K562 (cell line): ENCODE data around the gene CDS1. TPM values are rescaled to one million over a fixed set of nuclear protein-coding genes. Genes with fewer than 3 reads are reported as not detected.

ENCODE experiments used
- CHD4 ChIP-seq: fragments of 200-600 bp; sonication (generic); IDR thresholded peaks from 3 replicates; pipeline ENCODE4 v1.6.1; 2012; ENCODE audit warnings: low read depth, mild to moderate bottlenecking, mixed read lengths, low read length, inconsistent platforms; ENCODE audit not compliant: insufficient read depth, insufficient replicate concordance, poor library complexity, severe bottlenecking
- CREB1 ChIP-seq, 2 experiments: sonication (generic) in 1 of 2; formaldehyde crosslinking in 1 of 2; IDR thresholded peaks; 2 replicates each; pipeline versions ENCODE4 v1.6.1 to v1.8.0; 2012 to 2022; ENCODE audit warnings: inconsistent platforms in 1 of 2, mild to moderate bottlenecking in 1 of 2, missing genetic modification reagents in 1 of 2, moderate library complexity in 1 of 2
- CXXC5 ChIP-seq: fragments of 250-450 bp; sonication (Bioruptor Pico); IDR thresholded peaks from 2 replicates; pipeline ENCODE4 v1.8.0; 2022; ENCODE audit warnings: inconsistent platforms, mild to moderate bottlenecking, moderate library complexity
- HEY1 ChIP-seq: fragments of 250-450 bp; sonication (Bioruptor Pico); IDR thresholded peaks from 2 replicates; pipeline ENCODE4 v1.5.0; 2020; ENCODE audit warnings: mild to moderate bottlenecking, moderate library complexity, borderline replicate concordance
- JUNB ChIP-seq: fragments of 450-650 bp; formaldehyde crosslinking; conservative IDR thresholded peaks from 2 replicates; pipeline ENCODE4 v1.4.0; 2020; ENCODE audit warnings: mild to moderate bottlenecking
- MTA2 ChIP-seq: fragments of 450-650 bp; IDR thresholded peaks from 2 replicates; pipeline ENCODE4 v1.6.1; 2016; ENCODE audit warnings: low read depth
- MYC ChIP-seq, 2 experiments: fragments of 250-450 bp in 1 of 2; sonication (Bioruptor Pico) in 1 of 2; IDR thresholded peaks; 2 replicates each; pipeline versions ENCODE4 v1.5.1 to v1.6.1; 2012 to 2021; ENCODE audit warnings: low read depth in 2 of 2, borderline replicate concordance in 1 of 2, improper control_type of control experiment in 1 of 2, low read length in 1 of 2, mild to moderate bottlenecking in 1 of 2, moderate library complexity in 1 of 2
- NELFE ChIP-seq: IDR thresholded peaks from 2 replicates; pipeline ENCODE4 v1.6.1; 2011; ENCODE audit warnings: mild to moderate bottlenecking; ENCODE audit not compliant: insufficient read depth, insufficient read length
- NFE2L1 ChIP-seq: fragments of 450-650 bp; IDR thresholded peaks from 2 replicates; pipeline ENCODE4 v1.6.1; 2016; ENCODE audit warnings: missing genetic modification characterization, low read depth, mild to moderate bottlenecking, missing compliant biosample characterization, moderate library complexity, borderline replicate concordance
- NFYB ChIP-seq: IDR thresholded peaks from 2 replicates; pipeline ENCODE4 v1.6.1; 2011; ENCODE audit warnings: mild to moderate bottlenecking, moderate library complexity; ENCODE audit not compliant: insufficient read length; ENCODE audit errors: extremely low read depth
- NUFIP1 ChIP-seq: fragments of 450-650 bp; IDR thresholded peaks from 2 replicates; pipeline ENCODE4 v1.6.1; 2018; ENCODE audit not compliant: partially characterized antibody
- POLR3A ChIP-seq: IDR thresholded peaks from 2 replicates; pipeline ENCODE4 v1.6.1; 2011; ENCODE audit warnings: borderline replicate concordance, mild to moderate bottlenecking, moderate library complexity; ENCODE audit not compliant: insufficient read length, insufficient read depth; ENCODE audit errors: extremely low read depth
- SAP30 ChIP-seq: fragments of 200-600 bp; sonication (generic); IDR thresholded peaks from 2 replicates; pipeline ENCODE4 v1.6.1; 2012; ENCODE audit warnings: borderline replicate concordance, low read depth, mild to moderate bottlenecking, moderate library complexity, low read length, control low read depth, inconsistent platforms; ENCODE audit not compliant: insufficient read depth, poor library complexity, severe bottlenecking
- SPI1 ChIP-seq: IDR thresholded peaks from 2 replicates; pipeline ENCODE4 v1.6.1; 2011; ENCODE audit warnings: low read depth, low read length, control low read depth, borderline replicate concordance
- TRIM24 ChIP-seq, 2 experiments: fragments of 450-650 bp; IDR thresholded peaks; 2 replicates each; pipeline ENCODE4 v1.6.1; 2016
- U2AF2 ChIP-seq: fragments of 200-400 bp; formaldehyde crosslinking; optimal IDR thresholded peaks from 2 replicates; pipeline ENCODE3; 2017; ENCODE audit warnings: low read depth, mild to moderate bottlenecking, low read length
- ZC3H11A ChIP-seq: IDR thresholded peaks from 2 replicates; pipeline ENCODE4 v1.6.1; 2012; ENCODE audit warnings: low read depth, low read length, improper control_type of control experiment
- ZFP36 ChIP-seq: fragments of 150-350 bp; IDR thresholded peaks from 2 replicates; pipeline ENCODE4 v1.6.1; 2018; ENCODE audit warnings: low read length, low read depth; ENCODE audit not compliant: partially characterized antibody
- ZNF507 ChIP-seq: conservative IDR thresholded peaks from 2 replicates; pipeline ENCODE4 v1.6.1; 2017; ENCODE audit warnings: missing genetic modification characterization, missing compliant biosample characterization
- ZNF780A ChIP-seq: fragments of 250-450 bp; sonication (Bioruptor Pico); IDR thresholded peaks from 2 replicates; pipeline ENCODE4 v1.5.0; 2021; ENCODE audit warnings: mild to moderate bottlenecking
- ZNF830 ChIP-seq: fragments of 250-450 bp; sonication (Bioruptor Pico); IDR thresholded peaks from 2 replicates; pipeline ENCODE4 v1.5.0; 2021; ENCODE audit warnings: mild to moderate bottlenecking
- polyA plus RNA-seq, 8 experiments: library from polyadenylated mRNA; depleted of rRNA in 4 of 8; stranded (reverse) in 5 of 8; unstranded in 3 of 8; fragments of >200 nt; fragmentation: Nextera tagmentation in 2 of 8; fragmentation: Illumina TruSeq in 1 of 8; extraction: Ambion mirVana in 2 of 8; extraction: Trizol in 1 of 8; gene quantifications; 2 replicates each; pipeline versions ENCODE4 v1.2.1 to v1.2.3, GENCODE V29; 2011 to 2014; ENCODE audit warnings: inconsistent platforms in 1 of 8, missing spikeins in 1 of 8
- total RNA-seq, 7 experiments: library from RNA; depleted of rRNA in 6 of 7; stranded (reverse); fragments of >200 nt in 6 of 7; fragmentation: Illumina TruSeq in 2 of 7; extraction: Trizol in 2 of 7; gene quantifications; 2 replicates each; pipeline versions ENCODE4 v1.2.1 to v1.2.3, GENCODE V29; 2011 to 2021; ENCODE audit warnings: low replicate concordance in 1 of 7
- TF ChIP-seq, protein P1 (sequence below): fragments of 250-450 bp; sonication (Bioruptor Pico); IDR thresholded peaks from 2 replicates; pipeline ENCODE4 v1.5.0; 2020; ENCODE audit warnings: mild to moderate bottlenecking
- TF ChIP-seq, protein P2 (sequence below): fragments of 450-650 bp; formaldehyde crosslinking; IDR thresholded peaks from 2 replicates; pipeline ENCODE4 v1.4.0; 2020; ENCODE audit warnings: mild to moderate bottlenecking
- TF ChIP-seq, protein P3 (sequence below), 2 experiments: IDR thresholded peaks; 2 replicates each; pipeline ENCODE4 v1.6.1; 2011; ENCODE audit warnings: borderline replicate concordance in 1 of 2, control low read depth in 1 of 2, low read depth in 1 of 2, low read length in 1 of 2, mild to moderate bottlenecking in 1 of 2, mixed read lengths in 1 of 2, moderate library complexity in 1 of 2; ENCODE audit not compliant: insufficient read depth in 1 of 2, insufficient read length in 1 of 2, poor library complexity in 1 of 2, severe bottlenecking in 1 of 2; ENCODE audit errors: extremely low read depth in 1 of 2

The CDS1 gene
- total and polyA plus RNA-seq, 9 of the 15 experiments (the other 6 are each of a cell fraction or from before 2014, with no cell fraction given), result 0.04 to 0.42 (median 0.15) TPM

DNA sequence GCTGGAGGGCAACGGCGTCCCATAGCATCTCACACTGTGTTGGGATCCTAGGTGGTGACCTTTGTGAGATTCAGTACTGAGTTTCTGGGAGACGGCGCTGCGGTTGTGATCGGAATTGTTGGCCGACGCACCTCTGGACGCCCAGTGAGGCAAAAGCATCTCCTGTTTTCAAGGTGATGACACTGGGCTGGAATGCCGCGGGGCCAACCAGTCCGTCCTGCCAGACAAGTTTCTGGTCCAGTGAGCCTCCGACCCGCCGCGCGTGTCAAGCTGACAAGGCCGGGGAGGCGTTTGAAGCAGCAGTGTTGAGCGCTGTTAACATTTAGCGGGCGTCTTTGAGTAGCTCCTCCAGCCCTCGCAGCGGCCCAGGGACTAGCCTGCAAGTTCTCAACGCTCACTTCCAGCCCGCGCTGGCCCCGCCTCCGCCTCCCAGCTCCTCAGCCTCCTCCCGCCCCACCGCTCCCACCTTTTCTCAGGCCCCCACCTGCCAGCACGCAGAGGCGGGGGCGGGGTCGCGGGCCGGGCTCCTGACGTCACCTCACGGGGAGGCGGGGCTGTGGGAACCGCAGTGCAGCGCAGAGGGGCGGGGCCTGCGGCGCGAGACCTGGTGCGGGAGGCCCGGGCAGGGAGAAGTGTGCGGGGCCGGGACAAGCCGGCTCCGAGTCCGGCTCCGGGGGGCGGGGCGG lies 482 bp upstream of the CDS1 start (continued):
- TF ChIP-seq MYC (IDR thresholded peaks at IDR 0.05; ENCODE audit: low read depth, low read length) (no peak), MYC (CRISPR knock-in tag; IDR thresholded peaks at IDR 0.05; ENCODE audit: borderline replicate concordance, low read depth) (no peak), CREB1 (IDR thresholded peaks at IDR 0.05) (peak; percentile 84), CREB1 (CRISPR knock-in tag; IDR thresholded peaks at IDR 0.05) (peak; percentile 90), ZFP36 (no peak), NELFE (no peak), HEY1 (CRISPR knock-in tag) (no peak), MTA2 (no peak), ZNF507 (no peak), ZNF830 (no peak), TRIM24 (IDR thresholded peaks at IDR 0.05) (no peak), SPI1 (no peak), CHD4 (no peak), SAP30 (no peak), POLR3A (no peak), U2AF2 (no peak), NUFIP1 (no peak), NFYB (no peak), ZNF780A (CRISPR knock-in tag) (no peak), NFE2L1 (tag) (no peak), ZC3H11A (no peak), JUNB (CRISPR knock-in tag) (0 out of 2 replicates have a peak, but pooled peaks have one; percentile 6), CXXC5 (peak; percentile 60; the same call in 1 of the 2 replicates)
- TF ChIP-seq, protein P1, sequence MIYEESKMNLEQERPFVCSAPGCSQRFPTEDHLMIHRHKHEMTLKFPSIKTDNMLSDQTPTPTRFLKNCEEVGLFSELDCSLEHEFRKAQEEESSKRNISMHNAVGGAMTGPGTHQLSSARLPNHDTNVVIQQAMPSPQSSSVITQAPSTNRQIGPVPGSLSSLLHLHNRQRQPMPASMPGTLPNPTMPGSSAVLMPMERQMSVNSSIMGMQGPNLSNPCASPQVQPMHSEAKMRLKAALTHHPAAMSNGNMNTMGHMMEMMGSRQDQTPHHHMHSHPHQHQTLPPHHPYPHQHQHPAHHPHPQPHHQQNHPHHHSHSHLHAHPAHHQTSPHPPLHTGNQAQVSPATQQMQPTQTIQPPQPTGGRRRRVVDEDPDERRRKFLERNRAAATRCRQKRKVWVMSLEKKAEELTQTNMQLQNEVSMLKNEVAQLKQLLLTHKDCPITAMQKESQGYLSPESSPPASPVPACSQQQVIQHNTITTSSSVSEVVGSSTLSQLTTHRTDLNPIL, result no peak
- TF ChIP-seq, protein P2, sequence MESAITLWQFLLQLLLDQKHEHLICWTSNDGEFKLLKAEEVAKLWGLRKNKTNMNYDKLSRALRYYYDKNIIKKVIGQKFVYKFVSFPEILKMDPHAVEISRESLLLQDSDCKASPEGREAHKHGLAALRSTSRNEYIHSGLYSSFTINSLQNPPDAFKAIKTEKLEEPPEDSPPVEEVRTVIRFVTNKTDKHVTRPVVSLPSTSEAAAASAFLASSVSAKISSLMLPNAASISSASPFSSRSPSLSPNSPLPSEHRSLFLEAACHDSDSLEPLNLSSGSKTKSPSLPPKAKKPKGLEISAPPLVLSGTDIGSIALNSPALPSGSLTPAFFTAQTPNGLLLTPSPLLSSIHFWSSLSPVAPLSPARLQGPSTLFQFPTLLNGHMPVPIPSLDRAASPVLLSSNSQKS (CRISPR knock-in tag), result no peak
- TF ChIP-seq, protein P3, sequence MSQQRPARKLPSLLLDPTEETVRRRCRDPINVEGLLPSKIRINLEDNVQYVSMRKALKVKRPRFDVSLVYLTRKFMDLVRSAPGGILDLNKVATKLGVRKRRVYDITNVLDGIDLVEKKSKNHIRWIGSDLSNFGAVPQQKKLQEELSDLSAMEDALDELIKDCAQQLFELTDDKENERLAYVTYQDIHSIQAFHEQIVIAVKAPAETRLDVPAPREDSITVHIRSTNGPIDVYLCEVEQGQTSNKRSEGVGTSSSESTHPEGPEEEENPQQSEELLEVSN (IDR thresholded peaks at IDR 0.05; ENCODE audit: borderline replicate concordance in 1 of 2, extremely low read depth in 1 of 2, insufficient read depth in 1 of 2, insufficient read length in 1 of 2, low read depth in 1 of 2, low read length in 1 of 2, poor library complexity in 1 of 2, severe bottlenecking in 1 of 2), result peak; percentile 16 to 81
